GM18498 (cell line): Measurements from ENCODE around the gene PSMD1.

Source experiments
- ATAC-seq: cut with Tn5 transposase; IDR thresholded peaks from one replicate; pipeline ENCODE4 v1.9.1; 2021; ENCODE audit warnings: mild to moderate bottlenecking, moderate library complexity; ENCODE audit not compliant: unreplicated experiment

Gene PSMD1

DNA sequence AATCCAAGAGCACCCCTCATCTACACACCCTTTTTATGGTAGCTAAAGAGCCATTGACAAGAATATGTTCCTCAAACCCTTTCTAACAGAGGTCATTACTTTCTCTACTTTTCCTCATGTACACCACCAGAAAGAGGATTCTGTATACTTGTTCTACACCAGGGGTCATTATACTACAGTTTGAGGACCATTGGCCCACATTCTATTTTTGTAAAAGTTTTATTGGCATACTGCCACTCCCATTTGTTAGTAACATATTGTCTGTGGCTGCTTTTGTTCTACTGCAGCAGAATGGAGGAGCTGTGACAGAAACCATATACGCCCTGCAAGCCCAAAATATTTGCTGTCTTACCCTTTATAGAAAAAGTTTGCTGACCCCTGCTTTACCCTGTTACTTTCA, 53.9 kb downstream of the PSMD1 start:
- ATAC-seq, result no peak

DNA sequence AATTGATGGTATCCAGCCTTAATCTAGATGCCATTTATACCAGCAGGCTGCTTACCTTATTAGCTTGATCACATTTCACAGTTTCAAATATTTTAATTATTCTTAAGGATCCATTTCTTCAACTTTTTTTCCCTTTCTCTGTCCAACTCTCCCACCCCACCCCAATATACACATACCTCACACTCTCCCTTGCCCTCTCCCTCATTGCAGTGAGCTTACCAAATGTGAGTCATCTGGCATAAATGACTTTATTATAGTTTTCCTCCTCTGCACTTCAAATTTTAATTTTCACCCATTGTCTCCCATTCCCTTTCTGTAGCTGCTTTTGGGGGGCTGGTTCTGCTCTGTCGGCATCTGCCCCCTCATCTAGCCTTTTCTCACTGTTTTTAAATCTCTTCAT, 55.3 kb downstream of the PSMD1 start:
- no peak for ATAC-seq

- no peak for ATAC-seq
These were observed 56.8 kb downstream of the PSMD1 start for GRCh38 chr2:231113489-231113888.

GRCh38 chr2:231115651-231116050, 59.0 kb downstream of the PSMD1 start:
- no peak for ATAC-seq

GRCh38 chr2:231117148-231117547, 60.5 kb downstream of the PSMD1 start:
- no peak for ATAC-seq

DNA sequence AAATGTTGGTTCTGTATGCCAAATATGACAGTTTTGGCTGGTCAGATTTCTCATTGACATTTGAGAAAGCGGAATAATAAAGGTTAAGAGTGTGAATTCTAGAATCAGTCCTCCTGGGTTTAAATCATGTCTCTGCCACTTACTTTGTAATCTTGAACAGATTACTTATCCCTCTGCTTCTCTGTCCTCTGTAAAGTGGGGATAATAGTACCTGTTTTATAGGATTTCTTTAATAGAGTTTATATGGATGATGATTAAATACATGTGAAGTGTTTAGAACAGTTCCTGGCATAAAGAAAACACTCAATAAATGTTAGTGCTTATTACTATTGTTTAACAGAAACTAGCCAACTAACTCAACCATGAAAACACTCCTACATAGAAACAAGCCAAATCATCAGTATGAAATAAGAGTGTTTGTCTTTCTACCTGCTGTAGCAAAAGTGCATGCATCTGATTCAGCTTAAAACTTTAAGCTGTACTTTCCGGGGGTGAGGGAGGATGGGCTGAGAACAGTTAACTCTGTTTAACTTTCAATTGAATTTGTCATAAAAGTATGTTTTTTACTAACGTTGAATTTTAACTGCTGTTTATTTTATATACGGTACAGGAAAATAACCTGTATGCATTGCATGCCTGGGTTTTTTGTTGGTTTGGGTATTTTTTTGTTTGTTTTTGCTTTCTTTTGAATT, 61.4 kb downstream of the PSMD1 start:
- ATAC-seq, result no peak

- ATAC-seq, result no peak
These were observed 61.9 kb downstream of the PSMD1 start for GRCh38 chr2:231118614-231118942.

- ATAC-seq, result no peak
These were observed 66.8 kb downstream of the PSMD1 start for GRCh38 chr2:231123362-231123898.

DNA sequence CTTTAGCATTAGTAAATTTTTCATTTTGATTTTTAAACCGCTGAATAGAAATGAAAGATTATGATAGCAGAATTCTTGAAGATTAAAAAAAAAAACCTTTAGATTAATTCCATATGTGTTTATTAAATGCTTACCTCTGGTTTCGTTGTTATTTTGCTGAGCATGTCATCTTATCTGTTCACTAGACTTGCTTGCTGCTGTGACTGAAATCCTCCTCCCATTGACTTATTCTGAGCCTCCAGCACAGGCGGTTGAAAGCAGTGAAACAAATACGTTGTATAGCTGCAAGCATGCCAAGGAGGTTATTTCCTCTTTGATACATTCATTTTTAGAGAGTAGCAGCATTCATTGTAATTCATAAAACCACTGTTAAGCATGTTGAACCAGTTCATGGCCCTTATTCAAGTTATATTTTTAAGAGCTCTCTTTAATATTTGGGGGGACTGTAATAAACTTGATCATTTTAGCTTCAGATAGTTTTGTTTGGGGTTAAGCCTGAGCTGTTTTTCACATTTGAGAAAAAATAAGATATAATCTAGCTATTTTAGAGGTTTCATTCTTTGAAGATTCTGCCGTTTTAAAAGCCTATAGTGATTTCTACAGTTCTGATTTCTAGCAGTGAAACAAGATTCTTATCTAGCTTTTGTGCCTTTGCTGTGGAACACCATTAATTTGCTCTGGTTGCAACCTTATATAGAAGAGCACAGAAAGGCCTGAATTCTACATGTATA, 68.3 kb downstream of the PSMD1 start, which contains the start of gene HTR2B:
Gene HTR2B, minus strand, starts transcription at position 205 of the 731 bp plus-strand sequence. CDS start 1,278 bp downstream, outside the sequence.
- no peak for ATAC-seq

GRCh38 chr2:231126123-231126522, 69.5 kb downstream of the PSMD1 start:
- no peak for ATAC-seq

DNA sequence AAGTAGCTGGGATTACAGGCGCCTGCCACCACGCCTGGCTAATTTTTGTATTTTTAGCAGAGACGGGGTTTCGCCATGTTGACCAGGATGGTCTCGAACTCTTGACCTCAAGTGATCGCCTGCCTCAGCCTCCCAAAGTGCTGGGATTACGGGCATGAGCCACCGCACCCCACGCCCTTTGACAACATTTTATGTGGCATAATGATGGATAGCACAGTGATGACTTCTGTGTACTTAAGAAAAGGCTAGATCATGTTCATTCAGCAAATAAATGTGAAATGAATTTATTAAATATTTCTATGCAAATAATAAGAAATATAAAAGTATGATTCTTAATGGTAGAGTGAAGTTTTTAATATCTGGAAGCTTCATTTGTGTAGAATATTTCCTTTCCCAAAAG, 70.8 kb downstream of the PSMD1 start:
- ATAC-seq, result no peak

GRCh38 chr2:231127936-231128335, 71.3 kb downstream of the PSMD1 start:
- no peak for ATAC-seq

- ATAC-seq, result no peak
These were observed 71.9 kb downstream of the PSMD1 start for GRCh38 chr2:231128541-231128940.

DNA sequence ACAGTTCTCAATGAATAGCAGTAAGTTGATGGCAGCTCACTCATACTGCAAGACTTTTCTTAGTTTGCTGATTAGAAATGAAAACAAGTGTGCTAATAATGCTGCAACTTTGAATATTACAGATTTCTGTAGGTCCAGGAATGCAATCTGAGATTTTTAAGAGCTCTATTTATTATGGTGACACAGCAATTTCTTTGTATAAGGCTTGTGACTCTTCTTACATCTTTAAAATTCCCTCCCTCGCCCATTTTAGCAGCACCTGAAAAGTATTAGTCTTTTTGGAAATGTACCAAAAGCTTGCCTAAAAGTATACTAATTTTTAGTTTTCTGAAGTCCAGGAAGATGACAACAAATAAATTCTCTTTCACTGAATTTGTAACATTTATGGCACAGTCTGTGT, 72.5 kb downstream of the PSMD1 start:
- no peak for ATAC-seq

DNA sequence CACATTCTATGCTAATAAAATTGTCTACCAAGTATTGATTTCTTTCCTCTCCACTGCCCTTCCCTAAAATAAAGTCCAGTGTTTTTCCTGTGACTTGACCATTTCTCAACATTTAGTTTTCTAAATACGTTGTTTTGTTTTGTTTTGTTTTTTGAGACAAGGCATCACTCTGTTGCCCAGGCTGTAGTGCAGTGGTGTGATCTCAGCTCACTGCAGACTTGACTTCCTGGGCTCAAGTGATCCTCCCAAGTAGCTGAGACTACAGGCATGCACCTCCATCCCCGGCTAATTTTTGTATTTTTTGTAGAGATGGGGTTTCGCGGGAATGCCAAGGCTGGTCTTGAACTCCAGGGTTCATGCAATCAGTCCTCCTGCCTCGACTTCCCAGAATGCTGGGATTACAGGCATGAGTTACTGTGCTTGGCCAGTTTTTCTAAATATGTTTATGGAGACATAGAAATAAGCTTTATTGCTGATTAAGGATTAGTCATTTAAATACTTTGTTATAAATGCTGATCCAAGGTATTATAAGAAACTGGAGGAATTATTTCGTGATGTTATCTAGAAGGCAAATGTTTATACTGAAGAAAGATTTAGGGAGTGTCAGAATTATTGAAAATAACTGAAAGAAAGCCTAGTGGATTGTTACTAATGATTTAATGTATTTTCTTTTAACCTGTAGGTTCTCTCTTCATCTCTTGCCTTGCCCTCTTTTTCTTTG, 73.8 kb downstream of the PSMD1 start:
- ATAC-seq, result no peak

DNA sequence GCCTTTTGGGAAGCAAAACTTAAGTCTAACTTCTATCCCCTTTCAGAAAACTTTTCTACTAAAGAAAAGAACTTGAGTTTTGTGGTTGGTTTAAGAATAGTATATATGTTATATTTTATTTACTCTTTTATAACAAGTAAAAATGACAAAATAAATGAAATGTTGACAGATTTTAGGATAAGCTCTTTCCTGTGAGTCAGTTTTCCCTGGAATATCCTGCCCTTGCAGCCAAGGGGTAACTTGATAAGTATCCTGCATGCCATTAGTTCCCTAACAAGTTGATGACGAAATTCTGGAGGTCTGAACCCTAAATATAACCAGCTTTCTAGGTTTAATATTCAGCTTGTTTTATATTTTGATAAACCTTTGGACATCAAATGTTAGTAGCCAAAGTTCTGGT, 75.5 kb downstream of the PSMD1 start:
- no peak for ATAC-seq

GRCh38 chr2:231133365-231134099, 76.9 kb downstream of the PSMD1 start:
- no peak for ATAC-seq

DNA sequence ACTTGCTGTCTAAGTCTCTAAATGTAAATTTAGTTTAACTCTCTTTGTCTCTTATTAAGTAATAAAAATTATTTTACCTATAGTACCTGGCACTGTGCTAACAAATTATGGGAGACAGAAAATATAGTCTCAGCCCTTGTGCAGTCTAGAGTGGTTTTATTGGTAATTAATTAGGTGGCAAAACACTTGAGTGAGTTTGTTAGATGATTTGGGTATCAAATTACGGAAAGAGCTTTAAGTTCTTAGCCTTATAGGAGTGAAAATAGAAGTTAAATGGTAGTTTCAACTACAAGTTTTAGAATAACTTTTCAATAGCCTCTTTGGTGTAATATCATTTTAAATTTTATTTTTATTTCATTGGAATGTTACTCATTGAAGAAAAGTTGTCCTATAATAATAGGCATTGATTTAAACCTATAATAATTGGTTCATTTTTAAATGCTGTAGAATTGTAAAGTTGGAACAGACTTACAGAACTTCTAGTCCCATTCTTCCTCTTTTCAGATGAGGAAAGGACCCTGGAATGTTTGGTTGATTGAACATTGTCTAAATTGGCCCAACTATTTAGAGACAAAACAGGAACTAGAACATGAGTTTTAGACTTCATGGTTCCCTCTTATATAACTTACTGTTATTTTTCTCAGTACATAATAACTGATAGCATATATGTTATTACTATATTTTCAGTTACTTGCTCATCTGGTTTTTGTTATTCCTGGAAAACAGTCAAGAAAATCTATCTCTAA, 78.4 kb downstream of the PSMD1 start:
- no peak for ATAC-seq

DNA sequence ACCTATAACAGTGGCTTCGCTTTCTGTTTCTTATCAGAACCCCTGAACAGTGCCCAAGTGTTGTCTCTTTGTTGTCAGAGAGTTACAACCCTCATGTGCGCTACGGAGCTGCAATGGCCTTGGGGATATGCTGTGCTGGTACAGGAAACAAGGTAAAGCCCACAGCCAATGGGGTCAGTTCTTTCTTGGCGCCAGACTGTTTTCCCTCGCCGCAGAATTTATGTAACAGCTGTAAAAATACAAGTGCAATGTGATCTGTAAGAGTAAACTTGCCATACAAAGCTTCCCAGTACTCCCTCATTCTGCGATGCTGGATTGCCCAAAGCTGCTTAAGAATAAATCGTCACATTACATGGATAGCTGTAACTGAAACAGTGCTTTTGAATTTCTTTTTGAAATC, 82.0 kb downstream of the PSMD1 start:
- no peak for ATAC-seq

- ATAC-seq, result no peak
These were observed 83.1 kb downstream of the PSMD1 start for GRCh38 chr2:231139796-231140195.
